DND-41 (cell line): ENCODE measurements around the gene RASSF10.

Experiments used
- ATAC-seq: fragments of 200-7000 bp; cut with Tn5 transposase; 3 replicates; pipeline ENCODE4 v1.9.1; 2021; ENCODE audit warnings: low read depth; ENCODE audit not compliant: insufficient read depth
- DNase-seq: peaks from one replicate; pipeline ENCODE4 v3.0.0-alpha.2; 2020
- H2AFZ ChIP-seq: 2 replicates; pipeline ENCODE4 v1.6.0; 2012; ENCODE audit warnings: low read depth, low read length
- H3K27ac ChIP-seq: 2 replicates; pipeline ENCODE4 v1.5.1; 2012; ENCODE audit warnings: low read length, inconsistent platforms
- H3K27me3 ChIP-seq: fragments of 200-600 bp; sonication (generic); 2 replicates; pipeline ENCODE4 v1.6.0; 2012; ENCODE audit warnings: low read length, mild to moderate bottlenecking, inconsistent platforms; ENCODE audit not compliant: insufficient read depth, poor library complexity
- H3K36me3 ChIP-seq: 2 replicates; pipeline ENCODE4 v1.5.1; 2012; ENCODE audit warnings: low read length, inconsistent platforms; ENCODE audit not compliant: insufficient read depth
- H3K4me1 ChIP-seq: 2 replicates; pipeline ENCODE4 v1.5.1; 2012; ENCODE audit warnings: mild to moderate bottlenecking, low read length; ENCODE audit not compliant: insufficient read depth
- H3K4me2 ChIP-seq: 2 replicates; pipeline ENCODE4 v1.6.0; 2012; ENCODE audit warnings: mild to moderate bottlenecking, moderate library complexity, low read length, inconsistent platforms; ENCODE audit not compliant: insufficient read depth
- H3K4me3 ChIP-seq, 2 experiments: fragments of 200-600 bp in 1 of 2; shearing (Covaris generic) in 1 of 2; 2 replicates each; pipeline ENCODE4 v1.5.1; 2012 to 2016; ENCODE audit warnings: inconsistent platforms in 2 of 2, low read length in 2 of 2, mild to moderate bottlenecking in 2 of 2, low read depth in 1 of 2, moderate library complexity in 1 of 2
- H3K79me2 ChIP-seq: 2 replicates; pipeline ENCODE4 v1.6.0; 2012; ENCODE audit warnings: low read length, inconsistent platforms; ENCODE audit not compliant: insufficient read depth
- H3K9ac ChIP-seq: 2 replicates; pipeline ENCODE4 v1.6.0; 2012; ENCODE audit warnings: low read depth, mild to moderate bottlenecking, inconsistent platforms, low read length, moderate library complexity
- H3K9me3 ChIP-seq: 2 replicates; pipeline ENCODE4 v1.5.1; 2012; ENCODE audit warnings: low read length, moderate library complexity, mild to moderate bottlenecking, inconsistent platforms; ENCODE audit not compliant: insufficient read depth, severe bottlenecking
- H4K20me1 ChIP-seq: 2 replicates; pipeline ENCODE4 v1.6.0; 2012; ENCODE audit warnings: low read length; ENCODE audit not compliant: insufficient read depth
- EZH2 ChIP-seq: IDR thresholded peaks from 3 replicates; pipeline ENCODE4 v1.6.1; 2012; ENCODE audit warnings: borderline replicate concordance, low read depth, mild to moderate bottlenecking, moderate library complexity, low read length, inconsistent platforms; ENCODE audit not compliant: severe bottlenecking
- TF ChIP-seq, protein P1 (sequence below): IDR thresholded peaks from 2 replicates; pipeline ENCODE4 v1.5.1; 2012; ENCODE audit warnings: borderline replicate concordance, low read length, moderate library complexity, mild to moderate bottlenecking; ENCODE audit not compliant: poor library complexity, severe bottlenecking; ENCODE audit errors: extremely low read depth

Gene RASSF10

DNA sequence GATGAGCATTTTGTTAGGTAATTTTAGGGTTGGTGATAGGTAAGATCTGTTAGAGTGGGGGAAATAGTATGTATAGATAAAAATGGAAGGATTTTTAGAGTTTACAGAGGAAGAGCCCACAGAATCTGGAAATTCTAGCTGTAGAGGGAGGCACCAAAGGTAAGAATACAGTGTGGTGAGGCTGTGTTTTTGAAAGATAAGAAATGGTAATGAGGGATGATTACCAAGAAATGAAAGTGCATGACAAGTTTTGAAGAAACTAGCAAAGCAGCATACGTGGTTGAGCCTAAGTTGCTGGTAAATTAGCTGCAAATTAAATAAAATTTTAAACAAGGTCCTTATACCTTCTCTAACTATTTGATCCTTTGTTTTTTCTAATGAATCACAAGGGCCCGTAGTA, 14.6 kb upstream of the RASSF10 start:
- H3K79me2 ChIP-seq = no peaks in the 10 kb centered on the region
- no peaks in the 10 kb centered on the region for H3K4me1 ChIP-seq
- DNase-seq = no peak
- no peak overlapping the region for H3K4me2 ChIP-seq
- no peak overlapping the region for H3K27ac ChIP-seq
- TF ChIP-seq EZH2 = no peak
- TF ChIP-seq, protein P1, sequence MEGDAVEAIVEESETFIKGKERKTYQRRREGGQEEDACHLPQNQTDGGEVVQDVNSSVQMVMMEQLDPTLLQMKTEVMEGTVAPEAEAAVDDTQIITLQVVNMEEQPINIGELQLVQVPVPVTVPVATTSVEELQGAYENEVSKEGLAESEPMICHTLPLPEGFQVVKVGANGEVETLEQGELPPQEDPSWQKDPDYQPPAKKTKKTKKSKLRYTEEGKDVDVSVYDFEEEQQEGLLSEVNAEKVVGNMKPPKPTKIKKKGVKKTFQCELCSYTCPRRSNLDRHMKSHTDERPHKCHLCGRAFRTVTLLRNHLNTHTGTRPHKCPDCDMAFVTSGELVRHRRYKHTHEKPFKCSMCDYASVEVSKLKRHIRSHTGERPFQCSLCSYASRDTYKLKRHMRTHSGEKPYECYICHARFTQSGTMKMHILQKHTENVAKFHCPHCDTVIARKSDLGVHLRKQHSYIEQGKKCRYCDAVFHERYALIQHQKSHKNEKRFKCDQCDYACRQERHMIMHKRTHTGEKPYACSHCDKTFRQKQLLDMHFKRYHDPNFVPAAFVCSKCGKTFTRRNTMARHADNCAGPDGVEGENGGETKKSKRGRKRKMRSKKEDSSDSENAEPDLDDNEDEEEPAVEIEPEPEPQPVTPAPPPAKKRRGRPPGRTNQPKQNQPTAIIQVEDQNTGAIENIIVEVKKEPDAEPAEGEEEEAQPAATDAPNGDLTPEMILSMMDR = no peak
- no peak overlapping the region for H3K4me3 ChIP-seq
- H2AFZ ChIP-seq = no peak overlapping the region
- H3K9ac ChIP-seq = no peak overlapping the region
- no peaks in the 10 kb centered on the region for H3K36me3 ChIP-seq
- H4K20me1 ChIP-seq = no peaks in the 10 kb centered on the region
- no peak for ATAC-seq
- no peaks in the 10 kb centered on the region for H3K9me3 ChIP-seq
- no peaks in the 10 kb centered on the region for H3K27me3 ChIP-seq

GRCh38 chr11:12995188-12995587, 13.9 kb upstream of the RASSF10 start:
- H2AFZ ChIP-seq = no peak overlapping the region
- H3K36me3 ChIP-seq = no peaks in the 10 kb centered on the region
- no peak overlapping the region for H3K4me2 ChIP-seq
- H3K27me3 ChIP-seq = no peaks in the 10 kb centered on the region
- H3K4me1 ChIP-seq = no peaks in the 10 kb centered on the region
- no peak overlapping the region for H3K4me3 ChIP-seq
- no peaks in the 10 kb centered on the region for H3K9me3 ChIP-seq
- no peak for TF ChIP-seq EZH2
- H3K27ac ChIP-seq = no peak overlapping the region
- H3K79me2 ChIP-seq = no peaks in the 10 kb centered on the region
- no peak overlapping the region for H3K9ac ChIP-seq
- ATAC-seq (no peak), DNase-seq (no peak)
- H4K20me1 ChIP-seq = no peaks in the 10 kb centered on the region

- H2AFZ ChIP-seq = no peak overlapping the region
- no peaks in the 10 kb centered on the region for H4K20me1 ChIP-seq
- H3K9me3 ChIP-seq = no peaks in the 10 kb centered on the region
- no peak overlapping the region for H3K4me2 ChIP-seq
- no peaks in the 10 kb centered on the region for H3K27me3 ChIP-seq
- ATAC-seq (no peak), DNase-seq (no peak)
- H3K79me2 ChIP-seq = no peaks in the 10 kb centered on the region
- TF ChIP-seq EZH2 = no peak
- TF ChIP-seq, protein P1 = no peak
- H3K27ac ChIP-seq = no peak overlapping the region
- no peak overlapping the region for H3K9ac ChIP-seq
- no peaks in the 10 kb centered on the region for H3K4me1 ChIP-seq
- no peak overlapping the region for H3K4me3 ChIP-seq
- H3K36me3 ChIP-seq = no peaks in the 10 kb centered on the region
Measured at GRCh38 chr11:12995823-12996222, 13.3 kb upstream of the RASSF10 start.

DNA sequence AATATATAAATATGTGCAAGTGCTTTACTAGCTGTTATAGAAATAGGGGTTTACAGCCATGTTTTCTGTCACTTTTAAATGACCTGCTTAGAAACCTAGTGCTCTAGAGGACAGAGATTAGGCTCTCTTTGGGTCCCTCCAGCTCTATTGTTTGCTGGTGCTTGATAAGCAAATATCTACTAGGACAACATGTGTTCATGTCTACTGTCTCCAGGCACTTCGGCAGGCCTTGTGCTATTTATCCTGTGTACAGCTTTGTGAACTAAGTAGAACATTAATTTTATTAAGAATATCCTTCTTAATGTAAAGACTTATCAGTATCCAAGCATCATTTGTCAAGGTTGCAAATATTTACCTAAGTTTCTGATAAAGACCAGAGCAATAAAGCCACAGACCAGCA, 11.9 kb upstream of the RASSF10 start:
- TF ChIP-seq EZH2 = no peak
- TF ChIP-seq, protein P1 = no peak
- DNase-seq (no peak), ATAC-seq (no peak)
- H3K9ac ChIP-seq = no peak overlapping the region
- H3K27ac ChIP-seq = no peak overlapping the region
- no peaks in the 10 kb centered on the region for H3K36me3 ChIP-seq
- no peaks in the 10 kb centered on the region for H4K20me1 ChIP-seq
- H3K27me3 ChIP-seq = peaks cover 4% of the 10 kb centered on the region
- H3K9me3 ChIP-seq = no peaks in the 10 kb centered on the region
- H2AFZ ChIP-seq = no peak overlapping the region
- no peak overlapping the region for H3K4me3 ChIP-seq
- no peaks in the 10 kb centered on the region for H3K79me2 ChIP-seq
- H3K4me1 ChIP-seq = no peaks in the 10 kb centered on the region
- no peak overlapping the region for H3K4me2 ChIP-seq
